ENCODE results near the gene ZNF343. TPM values are rescaled to one million over a fixed set of nuclear protein-coding genes. Genes with fewer than 3 reads are reported as not detected.
A peak's percentile ranks its signal among the peaks of the same experiment; 100 is the strongest.

The ZNF343 gene
- total and polyA plus RNA-seq, 10 of the 15 experiments (the other 5 are each of a cell fraction or from before 2014, with no cell fraction given), result 1.3 to 11.1 (median 9.0) TPM

GRCh38 chr20:2470423-2471193 lies 38.1 kb downstream of the ZNF343 start, which contains the start of gene SNRPB (continued):
- TF ChIP-seq GABPA (IDR thresholded peaks at IDR 0.05; ENCODE audit: low read depth) (peak; percentile 100), POU2F2 (IDR thresholded peaks at IDR 0.05; ENCODE audit: borderline replicate concordance, low read depth, low read length) (peak; percentile 91; the same call in 2 of the 3 replicates), NFXL1 (IDR thresholded peaks at IDR 0.05; ENCODE audit: borderline replicate concordance) (no peak), RAD51 (IDR thresholded peaks at IDR 0.05) (0 out of 2 replicates have a peak, but pooled peaks have one; percentile 9), SP1 (IDR thresholded peaks at IDR 0.05; ENCODE audit: low read depth, low read length) (peak; percentile 83), PAX5 (IDR thresholded peaks at IDR 0.05; ENCODE audit: borderline replicate concordance, low read depth, low read length) (0 out of 2 replicates have a peak, but pooled peaks have one; percentile 21), SMARCA5 (IDR thresholded peaks at IDR 0.05) (peak; percentile 68; the same call in 1 of the 2 replicates), BHLHE40 (IDR thresholded peaks at IDR 0.05; ENCODE audit: borderline replicate concordance in 1 of 2, low read depth in 2 of 2, low read length in 1 of 2) (peak in 1 of 2 experiments; percentile 52; a peak in 3 of 4 replicates), ASH2L (IDR thresholded peaks at IDR 0.05; ENCODE audit: borderline replicate concordance, low read depth) (peak; percentile 89; the same call in 1 of the 2 replicates), BACH1 (IDR thresholded peaks at IDR 0.05; ENCODE audit: borderline replicate concordance) (peak; percentile 26; the same call in 1 of the 2 replicates), STAT3 (IDR thresholded peaks at IDR 0.05; ENCODE audit: low read depth, low read length) (no peak), MYC (IDR thresholded peaks at IDR 0.05; ENCODE audit: insufficient read depth, insufficient read length, insufficient replicate concordance, low read length, severe bottlenecking) (peak; percentile 87), ZNF24 (IDR thresholded peaks at IDR 0.05) (0 out of 2 replicates have a peak, but pooled peaks have one; percentile 33), ZNF622 (IDR thresholded peaks at IDR 0.05) (no peak), HDAC6 (IDR thresholded peaks at IDR 0.05; ENCODE audit: unreplicated experiment) (peak; percentile 80)
- TF ChIP-seq, protein P1, sequence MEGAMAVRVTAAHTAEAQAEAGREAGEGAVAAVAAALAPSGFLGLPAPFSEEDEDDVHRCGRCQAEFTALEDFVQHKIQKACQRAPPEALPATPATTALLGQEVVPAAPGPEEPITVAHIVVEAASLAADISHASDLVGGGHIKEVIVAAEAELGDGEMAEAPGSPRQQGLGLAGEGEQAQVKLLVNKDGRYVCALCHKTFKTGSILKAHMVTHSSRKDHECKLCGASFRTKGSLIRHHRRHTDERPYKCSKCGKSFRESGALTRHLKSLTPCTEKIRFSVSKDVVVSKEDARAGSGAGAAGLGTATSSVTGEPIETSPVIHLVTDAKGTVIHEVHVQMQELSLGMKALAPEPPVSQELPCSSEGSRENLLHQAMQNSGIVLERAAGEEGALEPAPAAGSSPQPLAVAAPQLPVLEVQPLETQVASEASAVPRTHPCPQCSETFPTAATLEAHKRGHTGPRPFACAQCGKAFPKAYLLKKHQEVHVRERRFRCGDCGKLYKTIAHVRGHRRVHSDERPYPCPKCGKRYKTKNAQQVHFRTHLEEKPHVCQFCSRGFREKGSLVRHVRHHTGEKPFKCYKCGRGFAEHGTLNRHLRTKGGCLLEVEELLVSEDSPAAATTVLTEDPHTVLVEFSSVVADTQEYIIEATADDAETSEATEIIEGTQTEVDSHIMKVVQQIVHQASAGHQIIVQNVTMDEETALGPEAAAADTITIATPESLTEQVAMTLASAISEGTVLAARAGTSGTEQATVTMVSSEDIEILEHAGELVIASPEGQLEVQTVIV (IDR thresholded peaks at IDR 0.05; ENCODE audit: borderline replicate concordance, partially characterized antibody), result peak; percentile 69
- TF ChIP-seq, protein P2, sequence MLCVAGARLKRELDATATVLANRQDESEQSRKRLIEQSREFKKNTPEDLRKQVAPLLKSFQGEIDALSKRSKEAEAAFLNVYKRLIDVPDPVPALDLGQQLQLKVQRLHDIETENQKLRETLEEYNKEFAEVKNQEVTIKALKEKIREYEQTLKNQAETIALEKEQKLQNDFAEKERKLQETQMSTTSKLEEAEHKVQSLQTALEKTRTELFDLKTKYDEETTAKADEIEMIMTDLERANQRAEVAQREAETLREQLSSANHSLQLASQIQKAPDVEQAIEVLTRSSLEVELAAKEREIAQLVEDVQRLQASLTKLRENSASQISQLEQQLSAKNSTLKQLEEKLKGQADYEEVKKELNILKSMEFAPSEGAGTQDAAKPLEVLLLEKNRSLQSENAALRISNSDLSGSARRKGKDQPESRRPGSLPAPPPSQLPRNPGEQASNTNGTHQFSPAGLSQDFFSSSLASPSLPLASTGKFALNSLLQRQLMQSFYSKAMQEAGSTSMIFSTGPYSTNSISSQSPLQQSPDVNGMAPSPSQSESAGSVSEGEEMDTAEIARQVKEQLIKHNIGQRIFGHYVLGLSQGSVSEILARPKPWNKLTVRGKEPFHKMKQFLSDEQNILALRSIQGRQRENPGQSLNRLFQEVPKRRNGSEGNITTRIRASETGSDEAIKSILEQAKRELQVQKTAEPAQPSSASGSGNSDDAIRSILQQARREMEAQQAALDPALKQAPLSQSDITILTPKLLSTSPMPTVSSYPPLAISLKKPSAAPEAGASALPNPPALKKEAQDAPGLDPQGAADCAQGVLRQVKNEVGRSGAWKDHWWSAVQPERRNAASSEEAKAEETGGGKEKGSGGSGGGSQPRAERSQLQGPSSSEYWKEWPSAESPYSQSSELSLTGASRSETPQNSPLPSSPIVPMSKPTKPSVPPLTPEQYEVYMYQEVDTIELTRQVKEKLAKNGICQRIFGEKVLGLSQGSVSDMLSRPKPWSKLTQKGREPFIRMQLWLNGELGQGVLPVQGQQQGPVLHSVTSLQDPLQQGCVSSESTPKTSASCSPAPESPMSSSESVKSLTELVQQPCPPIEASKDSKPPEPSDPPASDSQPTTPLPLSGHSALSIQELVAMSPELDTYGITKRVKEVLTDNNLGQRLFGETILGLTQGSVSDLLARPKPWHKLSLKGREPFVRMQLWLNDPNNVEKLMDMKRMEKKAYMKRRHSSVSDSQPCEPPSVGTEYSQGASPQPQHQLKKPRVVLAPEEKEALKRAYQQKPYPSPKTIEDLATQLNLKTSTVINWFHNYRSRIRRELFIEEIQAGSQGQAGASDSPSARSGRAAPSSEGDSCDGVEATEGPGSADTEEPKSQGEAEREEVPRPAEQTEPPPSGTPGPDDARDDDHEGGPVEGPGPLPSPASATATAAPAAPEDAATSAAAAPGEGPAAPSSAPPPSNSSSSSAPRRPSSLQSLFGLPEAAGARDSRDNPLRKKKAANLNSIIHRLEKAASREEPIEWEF (IDR thresholded peaks at IDR 0.05; ENCODE audit: insufficient replicate concordance, low read depth, low read length), result no peak
- TF ChIP-seq, protein P3, sequence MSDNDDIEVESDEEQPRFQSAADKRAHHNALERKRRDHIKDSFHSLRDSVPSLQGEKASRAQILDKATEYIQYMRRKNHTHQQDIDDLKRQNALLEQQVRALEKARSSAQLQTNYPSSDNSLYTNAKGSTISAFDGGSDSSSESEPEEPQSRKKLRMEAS (IDR thresholded peaks at IDR 0.05; ENCODE audit: low read depth, low read length), result no peak
